ENCODE results near the gene KCNQ5. TPM values are rescaled to one million over a fixed set of nuclear protein-coding genes. Genes with fewer than 3 reads are reported as not detected.
"Not testable (repeated sequence)": the region's sequence is repeated elsewhere in the genome, so short reads cannot be mapped to it uniquely, and the experiment has no call there.

Gene KCNQ5
- 1 to 10 TPM in 3 of 4 donors, under 1 TPM in 1; 0.96 to 3.4 (median 1.5) TPM for total RNA-seq

DNA sequence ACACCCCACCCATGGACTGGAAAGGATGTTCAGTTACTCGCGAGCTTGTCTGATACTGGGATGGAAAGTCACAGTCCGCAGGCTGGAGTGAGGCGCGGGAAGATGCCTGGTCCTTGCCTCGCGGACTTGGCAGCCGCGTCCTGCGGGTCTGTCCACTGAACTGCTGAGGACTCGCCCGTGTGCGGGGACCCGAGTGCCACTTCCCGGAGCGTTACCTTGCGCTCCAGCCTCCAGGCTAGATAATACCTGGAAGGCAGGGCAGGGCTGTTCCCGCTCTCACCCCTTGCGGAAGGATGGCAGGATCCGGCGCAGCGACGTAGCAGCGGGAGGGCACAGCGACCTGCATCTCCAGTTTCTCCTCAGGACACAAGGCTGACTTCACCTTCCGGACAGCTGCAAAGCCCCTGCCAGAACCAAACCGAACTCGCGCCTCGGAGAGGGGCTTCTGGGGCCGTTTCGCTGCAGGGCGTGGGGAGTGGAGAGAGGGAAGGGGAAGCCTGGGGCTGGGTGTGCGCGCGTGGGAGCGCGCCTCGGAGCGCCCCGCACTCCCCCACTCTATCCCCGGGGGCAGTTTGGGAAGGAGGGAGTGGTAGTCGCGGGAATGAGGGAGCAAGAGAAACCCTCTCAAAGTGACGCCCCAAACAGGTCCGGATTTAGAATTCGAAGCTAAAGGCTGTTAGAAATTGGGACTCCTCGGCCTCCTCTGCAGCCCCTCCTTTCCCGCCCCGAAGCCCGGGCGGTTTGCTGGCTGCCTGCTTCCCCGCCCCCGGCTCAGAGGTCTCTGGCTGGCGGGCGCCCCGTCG, at the start of gene KCNQ5:
Gene KCNQ5, plus strand, starts transcription at position 774 of the 803 bp plus-strand sequence.
- Histone ChIP-seq H3K4me1 (peaks cover 0 to 48% (median 9%) of the 10 kb centered on the region in 3 donors), H3K9me3 (no peaks in the 10 kb centered on the region), H3K4me3 (peak within 1 kb of the TSS; percentile 33 to 64), H3K36me3 (no peaks in the 10 kb centered on the region), H3K27me3 (peaks cover 25% of the 10 kb centered on the region), H3K27ac (peak within 1 kb of the TSS in 3 of 4 donors; percentile 14 to 69 (median 53))
- TF ChIP-seq, protein P1, sequence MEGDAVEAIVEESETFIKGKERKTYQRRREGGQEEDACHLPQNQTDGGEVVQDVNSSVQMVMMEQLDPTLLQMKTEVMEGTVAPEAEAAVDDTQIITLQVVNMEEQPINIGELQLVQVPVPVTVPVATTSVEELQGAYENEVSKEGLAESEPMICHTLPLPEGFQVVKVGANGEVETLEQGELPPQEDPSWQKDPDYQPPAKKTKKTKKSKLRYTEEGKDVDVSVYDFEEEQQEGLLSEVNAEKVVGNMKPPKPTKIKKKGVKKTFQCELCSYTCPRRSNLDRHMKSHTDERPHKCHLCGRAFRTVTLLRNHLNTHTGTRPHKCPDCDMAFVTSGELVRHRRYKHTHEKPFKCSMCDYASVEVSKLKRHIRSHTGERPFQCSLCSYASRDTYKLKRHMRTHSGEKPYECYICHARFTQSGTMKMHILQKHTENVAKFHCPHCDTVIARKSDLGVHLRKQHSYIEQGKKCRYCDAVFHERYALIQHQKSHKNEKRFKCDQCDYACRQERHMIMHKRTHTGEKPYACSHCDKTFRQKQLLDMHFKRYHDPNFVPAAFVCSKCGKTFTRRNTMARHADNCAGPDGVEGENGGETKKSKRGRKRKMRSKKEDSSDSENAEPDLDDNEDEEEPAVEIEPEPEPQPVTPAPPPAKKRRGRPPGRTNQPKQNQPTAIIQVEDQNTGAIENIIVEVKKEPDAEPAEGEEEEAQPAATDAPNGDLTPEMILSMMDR (IDR thresholded peaks at IDR 0.05) = no peak
- TF ChIP-seq POLR2A (IDR thresholded peaks at IDR 0.05) = no peak
- TF ChIP-seq POLR2AphosphoS5 (IDR thresholded peaks at IDR 0.05) = no peak
- no peak for TF ChIP-seq EP300 (IDR thresholded peaks at IDR 0.05)
- 0% methylated on average over 8 of the region's 58 CpGs; no CpG with 5 or more reads in 1 of the 2 donors for WGBS, 2 donors (ENCODE audit: low coverage in 1 of 2)
- peak; percentile 24 for ATAC-seq

DNA sequence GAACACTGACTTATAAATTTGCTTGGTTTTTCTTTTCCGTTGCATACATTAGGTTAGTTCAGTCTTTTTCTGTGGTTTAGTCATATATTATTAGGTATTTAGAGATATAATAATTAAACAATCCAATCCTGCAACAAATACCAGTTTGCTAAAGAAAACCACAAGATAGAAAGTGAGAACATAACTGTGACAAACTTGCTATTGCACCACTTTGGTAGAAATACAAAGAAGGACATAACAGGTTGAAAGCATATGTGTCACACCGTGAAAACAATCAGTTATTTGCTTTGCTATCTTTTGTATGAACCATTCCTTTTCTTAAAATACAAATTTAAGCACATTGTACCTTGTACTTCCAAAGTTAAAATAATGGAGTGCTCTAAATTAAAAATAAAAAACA, 42.0 kb upstream of the KCNQ5 start:
- no peak for TF ChIP-seq POLR2AphosphoS5 (IDR thresholded peaks at IDR 0.05)
- TF ChIP-seq POLR2A (IDR thresholded peaks at IDR 0.05) = no peak
- no peak for TF ChIP-seq EP300 (IDR thresholded peaks at IDR 0.05)
- TF ChIP-seq, protein P1 (IDR thresholded peaks at IDR 0.05) = no peak
- Histone ChIP-seq H3K27ac (no peak overlapping the region), H3K4me3 (no peak overlapping the region), H3K36me3 (no peaks in the 10 kb centered on the region), H3K4me1 (no peaks in the 10 kb centered on the region), H3K27me3 (no peaks in the 10 kb centered on the region), H3K9me3 (no peaks in the 10 kb centered on the region)
- no peak for ATAC-seq
- WGBS, 2 donors (ENCODE audit: low coverage in 1 of 2) = 77 to 78% methylated on average over 2 of the region's 2 CpGs

DNA sequence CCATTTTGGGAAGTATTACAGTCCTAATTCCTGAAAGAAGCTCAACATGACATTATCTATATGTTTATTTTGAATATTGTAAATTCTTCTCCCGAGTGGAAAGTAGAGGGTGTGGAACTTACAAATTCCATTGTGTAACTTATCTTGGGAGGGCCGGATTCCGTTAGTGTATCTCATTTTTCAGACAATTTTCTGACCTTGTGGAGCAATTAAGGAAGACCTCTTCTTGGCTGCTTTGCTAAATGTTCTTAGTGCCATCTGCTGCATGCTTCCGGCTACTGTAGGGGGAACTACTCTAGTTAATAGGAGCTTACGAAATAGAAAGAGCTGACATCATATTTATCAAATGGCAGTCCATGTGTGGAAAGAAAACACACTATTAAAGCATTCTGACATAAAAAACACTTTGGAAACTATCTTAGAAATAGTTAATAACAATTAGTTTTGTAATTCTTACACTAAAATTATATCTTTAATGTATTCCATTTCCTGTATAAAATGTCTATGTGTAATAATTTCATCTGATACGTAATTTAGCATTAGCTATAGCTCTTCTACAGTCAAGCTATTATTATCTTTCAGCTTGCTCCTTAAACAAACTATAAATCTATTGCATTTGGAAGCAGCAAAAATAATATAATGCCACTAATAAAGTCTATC, 41.5 kb upstream of the KCNQ5 start:
- H3K4me1 ChIP-seq = no peaks in the 10 kb centered on the region
- H3K4me3 ChIP-seq = no peak overlapping the region
- ATAC-seq = no peak
- H3K27ac ChIP-seq = no peak overlapping the region
- no peak for TF ChIP-seq EP300 (IDR thresholded peaks at IDR 0.05)
- TF ChIP-seq, protein P1 (IDR thresholded peaks at IDR 0.05) = peak in 2 of 4 experiments; percentile 35 to 48
- no peaks in the 10 kb centered on the region for H3K36me3 ChIP-seq
- H3K9me3 ChIP-seq = no peaks in the 10 kb centered on the region
- no peaks in the 10 kb centered on the region for H3K27me3 ChIP-seq
- WGBS, 2 donors (ENCODE audit: low coverage in 1 of 2) = 16% methylated on average over 6 of the region's 6 CpGs

DNA sequence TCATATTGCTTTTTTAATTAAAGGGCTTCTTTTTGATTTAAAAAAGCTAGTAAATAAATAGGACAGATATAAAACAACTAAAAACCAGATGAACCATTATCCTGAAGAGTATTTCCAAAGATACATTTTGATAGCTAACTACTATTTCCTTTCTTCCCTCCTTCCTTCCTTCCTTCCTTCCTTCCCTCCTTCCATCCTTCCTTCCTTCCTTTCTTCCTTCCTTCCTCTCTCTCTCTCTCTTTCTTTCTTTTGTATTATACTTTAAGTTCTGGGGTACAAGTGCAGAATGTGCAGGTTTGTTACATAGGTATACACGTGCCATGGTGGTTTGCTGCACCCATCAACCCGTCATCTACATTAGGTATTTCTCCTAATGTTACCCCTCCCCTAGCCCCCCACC, 40.9 kb upstream of the KCNQ5 start:
- not testable (repeated sequence) for ATAC-seq, H3K27ac ChIP-seq
- WGBS, 2 donors (ENCODE audit: low coverage in 1 of 2) = 86 to 88% methylated on average over 2 of the region's 2 CpGs

DNA sequence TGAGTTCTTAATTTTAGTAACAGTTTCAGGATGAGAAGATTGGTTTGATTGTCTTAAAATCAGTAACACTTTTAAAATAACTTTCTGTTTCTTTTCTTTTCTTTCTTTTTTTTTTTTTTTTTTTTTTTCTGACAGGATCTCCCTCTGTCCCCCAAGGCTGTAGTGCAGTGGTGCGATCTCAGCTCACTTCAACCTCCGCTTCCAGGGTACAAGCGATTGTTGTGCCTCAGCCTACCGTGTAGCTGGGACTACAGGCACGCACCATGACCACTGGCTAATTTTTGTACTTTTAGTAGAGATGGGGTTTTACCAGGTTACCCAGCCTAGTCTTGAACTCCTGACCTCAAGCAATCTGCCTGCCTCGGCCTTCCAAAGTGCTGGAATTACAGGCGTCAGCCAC, 33.7 kb upstream of the KCNQ5 start:
- ATAC-seq = no peak
- H3K4me3 ChIP-seq = no peak overlapping the region
- no peak overlapping the region for H3K27ac ChIP-seq
- H3K36me3 ChIP-seq = no peaks in the 10 kb centered on the region
- TF ChIP-seq EP300 (IDR thresholded peaks at IDR 0.05) (no peak), POLR2A (IDR thresholded peaks at IDR 0.05) (no peak), POLR2AphosphoS5 (IDR thresholded peaks at IDR 0.05) (no peak)
- TF ChIP-seq, protein P1 (IDR thresholded peaks at IDR 0.05) = no peak
- H3K27me3 ChIP-seq = no peaks in the 10 kb centered on the region
- 98 to 100% methylated on average over 7 of the region's 7 CpGs for WGBS, 2 donors (ENCODE audit: low coverage in 1 of 2)
- H3K9me3 ChIP-seq = no peaks in the 10 kb centered on the region
- no peaks in the 10 kb centered on the region for H3K4me1 ChIP-seq

More for the DNA sequence above, 40.9 kb upstream of the KCNQ5 start:
- not testable (repeated sequence) for H3K4me1 ChIP-seq, H3K9me3 ChIP-seq, H3K27me3 ChIP-seq, H3K4me3 ChIP-seq, H3K36me3 ChIP-seq
